Measurements from ENCODE around the gene DCUN1D4. TPM values are rescaled to one million over a fixed set of nuclear protein-coding genes. Genes with fewer than 3 reads are reported as not detected.

The DCUN1D4 gene
- total and polyA plus RNA-seq, 2 donors (not counting 1 experiment from before 2014, with no cell fraction given), result 44.3 to 50.7 TPM

DNA sequence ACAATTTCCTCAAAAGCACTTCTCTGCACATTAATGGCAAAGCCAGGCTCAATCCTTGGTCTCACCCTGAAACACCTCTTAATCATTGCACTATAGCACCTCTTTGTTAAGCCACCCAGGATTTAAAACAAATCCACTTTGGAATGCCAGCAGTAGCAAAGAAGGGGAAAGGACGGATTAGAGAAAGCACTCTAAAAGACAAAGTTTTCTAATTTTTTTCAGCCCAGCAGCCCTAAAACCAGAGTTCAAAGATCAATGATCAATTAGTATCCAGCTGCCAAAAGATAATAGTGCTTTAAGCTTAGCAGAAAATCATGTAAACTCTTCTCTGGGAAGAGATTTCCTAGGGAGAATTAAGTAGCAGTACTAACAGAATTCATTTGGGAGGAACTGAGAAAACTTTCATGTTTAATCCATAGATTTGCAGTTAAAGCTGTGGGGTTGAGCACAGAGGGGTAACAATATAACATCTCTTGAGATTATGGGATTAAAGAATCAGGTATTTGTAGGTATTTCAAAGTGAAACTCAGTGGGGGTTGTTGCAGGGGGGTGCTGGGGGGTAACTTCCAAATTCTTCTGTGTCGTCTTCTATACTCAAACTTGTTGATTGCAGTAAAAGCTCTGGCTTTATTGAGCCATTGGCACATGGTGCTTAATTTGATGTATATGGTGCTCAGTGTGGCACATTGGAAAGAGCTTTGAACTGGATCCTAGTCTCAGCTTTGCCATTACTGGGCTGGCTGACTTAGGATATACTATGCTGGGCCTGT lies 115.4 kb downstream of the DCUN1D4 start:
- Histone ChIP-seq H2AFZ (ENCODE audit: low read length) (no peak overlapping the region), H3K4me1 (ENCODE audit: control insufficient read depth, extremely low read depth, insufficient read depth, low read length) (no peaks in the 10 kb centered on the region), H4K20me1 (ENCODE audit: control insufficient read depth, extremely low read depth, insufficient read depth, low read length) (no peaks in the 10 kb centered on the region), H3K9me3 (ENCODE audit: control insufficient read depth, insufficient read depth, low read depth, low read length) (no peaks in the 10 kb centered on the region), H3K27me3 (ENCODE audit: control insufficient read depth, insufficient read depth, low read length) (no peaks in the 10 kb centered on the region), H3K9ac (ENCODE audit: insufficient read depth, low read length) (no peak overlapping the region), H3K4me2 (ENCODE audit: extremely low read depth, insufficient read depth, low read length) (no peak overlapping the region), H3K79me2 (ENCODE audit: control insufficient read depth, insufficient read depth, low read length) (no peaks in the 10 kb centered on the region), H3K36me3 (ENCODE audit: control insufficient read depth, insufficient read depth, low read length) (no peaks in the 10 kb centered on the region), H3K27ac (ENCODE audit: insufficient read depth, low read length) (no peak overlapping the region), H3K4me3 (replicated peaks in 1 of 4; ENCODE audit: control extremely low read depth in 1 of 4, insufficient read depth in 1 of 4, low read depth in 3 of 4, low read length in 4 of 4) (no peak overlapping the region)
- no peak for TF ChIP-seq EZH2 (IDR thresholded peaks at IDR 0.05; ENCODE audit: low read length, missing control alignments)
- TF ChIP-seq, protein P1, sequence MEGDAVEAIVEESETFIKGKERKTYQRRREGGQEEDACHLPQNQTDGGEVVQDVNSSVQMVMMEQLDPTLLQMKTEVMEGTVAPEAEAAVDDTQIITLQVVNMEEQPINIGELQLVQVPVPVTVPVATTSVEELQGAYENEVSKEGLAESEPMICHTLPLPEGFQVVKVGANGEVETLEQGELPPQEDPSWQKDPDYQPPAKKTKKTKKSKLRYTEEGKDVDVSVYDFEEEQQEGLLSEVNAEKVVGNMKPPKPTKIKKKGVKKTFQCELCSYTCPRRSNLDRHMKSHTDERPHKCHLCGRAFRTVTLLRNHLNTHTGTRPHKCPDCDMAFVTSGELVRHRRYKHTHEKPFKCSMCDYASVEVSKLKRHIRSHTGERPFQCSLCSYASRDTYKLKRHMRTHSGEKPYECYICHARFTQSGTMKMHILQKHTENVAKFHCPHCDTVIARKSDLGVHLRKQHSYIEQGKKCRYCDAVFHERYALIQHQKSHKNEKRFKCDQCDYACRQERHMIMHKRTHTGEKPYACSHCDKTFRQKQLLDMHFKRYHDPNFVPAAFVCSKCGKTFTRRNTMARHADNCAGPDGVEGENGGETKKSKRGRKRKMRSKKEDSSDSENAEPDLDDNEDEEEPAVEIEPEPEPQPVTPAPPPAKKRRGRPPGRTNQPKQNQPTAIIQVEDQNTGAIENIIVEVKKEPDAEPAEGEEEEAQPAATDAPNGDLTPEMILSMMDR (conservative IDR thresholded peaks at IDR 0.05 in 1 of 2, IDR thresholded peaks at IDR 0.05 in 1 of 2; ENCODE audit: low read depth in 1 of 2, low read length in 2 of 2), result no peak
- DNase-seq (ENCODE audit: low read depth in 2 of 2), result no peak

DNA sequence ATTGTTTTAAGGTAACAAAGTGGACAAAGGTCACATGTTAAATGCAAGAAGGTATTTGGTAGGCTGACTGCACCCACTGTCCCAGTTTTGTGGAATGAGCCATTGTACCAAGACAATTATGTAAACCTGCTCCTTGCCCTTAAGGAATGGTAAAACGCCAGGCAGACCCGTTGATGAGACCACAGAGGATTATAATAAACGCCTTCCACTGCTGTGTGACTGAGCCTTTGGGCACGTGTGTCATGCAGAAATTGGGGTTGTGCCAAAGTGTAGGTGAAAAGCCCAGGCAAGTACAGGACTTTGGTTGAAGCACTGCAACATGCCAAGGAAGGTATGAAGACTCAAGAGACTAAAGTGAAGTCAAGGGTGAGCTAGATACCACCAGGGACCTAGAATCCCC lies 117.5 kb downstream of the DCUN1D4 start:
- TF ChIP-seq, protein P1 (conservative IDR thresholded peaks at IDR 0.05 in 1 of 2, IDR thresholded peaks at IDR 0.05 in 1 of 2; ENCODE audit: low read depth in 1 of 2, low read length in 2 of 2), result no peak
- no peak for TF ChIP-seq EZH2 (IDR thresholded peaks at IDR 0.05; ENCODE audit: low read length, missing control alignments)

DNA sequence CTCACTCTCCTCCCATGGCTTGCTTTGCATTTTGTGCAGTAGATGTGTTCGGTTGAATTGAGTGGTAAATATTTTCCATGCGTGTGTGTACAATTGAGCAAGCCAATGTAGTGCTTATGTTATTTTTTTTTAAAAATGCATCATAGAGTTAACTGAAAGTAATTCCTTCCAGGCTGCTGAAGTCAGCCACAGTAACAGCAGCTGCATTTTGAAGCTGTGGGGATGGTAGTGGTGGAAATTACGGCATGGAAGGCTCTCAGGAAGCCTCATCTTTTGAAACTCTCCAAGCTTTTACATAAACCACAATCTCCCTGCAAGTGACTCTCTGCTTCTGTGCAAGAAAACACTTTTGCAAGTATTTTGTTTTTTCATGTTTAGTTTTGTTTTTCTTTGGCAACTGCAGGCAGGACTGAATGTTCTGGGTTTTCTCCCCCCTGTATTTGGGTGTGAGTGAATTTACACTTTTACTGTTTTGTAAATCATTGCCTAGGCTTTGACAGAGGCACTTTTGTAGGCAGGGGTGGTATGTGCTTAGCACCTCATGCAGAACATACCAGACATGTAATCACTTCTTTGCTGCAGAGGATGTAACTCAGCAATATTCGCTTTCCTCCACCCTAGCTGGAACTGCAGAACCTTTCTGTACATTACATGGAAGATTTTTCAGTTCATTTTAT lies 121.0 kb downstream of the DCUN1D4 start:
- Histone ChIP-seq H3K79me2 (ENCODE audit: control insufficient read depth, insufficient read depth, low read length) (no peaks in the 10 kb centered on the region), H3K9me3 (ENCODE audit: control insufficient read depth, insufficient read depth, low read depth, low read length) (no peaks in the 10 kb centered on the region), H3K9ac (ENCODE audit: insufficient read depth, low read length) (no peak overlapping the region), H3K4me3 (replicated peaks in 1 of 4; ENCODE audit: control extremely low read depth in 1 of 4, insufficient read depth in 1 of 4, low read depth in 3 of 4, low read length in 4 of 4) (no peak overlapping the region), H3K27ac (ENCODE audit: insufficient read depth, low read length) (no peak overlapping the region), H4K20me1 (ENCODE audit: control insufficient read depth, extremely low read depth, insufficient read depth, low read length) (no peaks in the 10 kb centered on the region), H3K36me3 (ENCODE audit: control insufficient read depth, insufficient read depth, low read length) (no peaks in the 10 kb centered on the region), H3K4me1 (ENCODE audit: control insufficient read depth, extremely low read depth, insufficient read depth, low read length) (no peaks in the 10 kb centered on the region), H3K4me2 (ENCODE audit: extremely low read depth, insufficient read depth, low read length) (no peak overlapping the region), H3K27me3 (ENCODE audit: control insufficient read depth, insufficient read depth, low read length) (no peaks in the 10 kb centered on the region), H2AFZ (ENCODE audit: low read length) (no peak overlapping the region)
- TF ChIP-seq, protein P1 (conservative IDR thresholded peaks at IDR 0.05 in 1 of 2, IDR thresholded peaks at IDR 0.05 in 1 of 2; ENCODE audit: low read depth in 1 of 2, low read length in 2 of 2), result no peak
- no peak for TF ChIP-seq EZH2 (IDR thresholded peaks at IDR 0.05; ENCODE audit: low read length, missing control alignments)
- no peak for DNase-seq (ENCODE audit: low read depth in 2 of 2)

More for the DNA sequence above, 117.5 kb downstream of the DCUN1D4 start:
- no peak for DNase-seq (ENCODE audit: low read depth in 2 of 2)
- Histone ChIP-seq H3K9me3 (ENCODE audit: control insufficient read depth, insufficient read depth, low read depth, low read length) (no peaks in the 10 kb centered on the region), H3K4me2 (ENCODE audit: extremely low read depth, insufficient read depth, low read length) (no peak overlapping the region), H4K20me1 (ENCODE audit: control insufficient read depth, extremely low read depth, insufficient read depth, low read length) (no peaks in the 10 kb centered on the region), H3K79me2 (ENCODE audit: control insufficient read depth, insufficient read depth, low read length) (no peaks in the 10 kb centered on the region), H3K36me3 (ENCODE audit: control insufficient read depth, insufficient read depth, low read length) (no peaks in the 10 kb centered on the region), H3K27ac (ENCODE audit: insufficient read depth, low read length) (no peak overlapping the region), H3K27me3 (ENCODE audit: control insufficient read depth, insufficient read depth, low read length) (no peaks in the 10 kb centered on the region), H2AFZ (ENCODE audit: low read length) (no peak overlapping the region), H3K9ac (ENCODE audit: insufficient read depth, low read length) (no peak overlapping the region), H3K4me1 (ENCODE audit: control insufficient read depth, extremely low read depth, insufficient read depth, low read length) (no peaks in the 10 kb centered on the region), H3K4me3 (replicated peaks in 1 of 4; ENCODE audit: control extremely low read depth in 1 of 4, insufficient read depth in 1 of 4, low read depth in 3 of 4, low read length in 4 of 4) (no peak overlapping the region)

Data from fibroblast of lung (primary cell).